ENCODE data around the gene LIN52. TPM values are rescaled to one million over a fixed set of nuclear protein-coding genes. Genes with fewer than 3 reads are reported as not detected.
A peak's percentile ranks its signal among the peaks of the same experiment; 100 is the strongest.

LIN52 gene
- total RNA-seq, 1 experiment from 2014 or later, result 10.6 TPM

GRCh38 chr14:74239848-74240793, 155.4 kb downstream of the LIN52 start:
- CTCF ChIA-PET, result interaction anchor here (0.7 to 11.1 kb wide), 7 partner anchors 10 to 54 kb away, joined by 3 to 89 read pairs (median 5); no protein-coding TSS in a partner anchor
- H3K27me3 Mint-ChIP-seq (ENCODE audit: low read depth), result peaks cover 96% of the 10 kb centered on the region
- H3K4me1 Mint-ChIP-seq, result peaks cover 32% of the 10 kb centered on the region
- POLR2A ChIA-PET, result no interaction called here
- DNase-seq (ENCODE audit: low spot score), result peak; percentile 35
- no peaks in the 10 kb centered on the region for H3K36me3 Mint-ChIP-seq
- no peaks in the 10 kb centered on the region for H3K9me3 Mint-ChIP-seq
- peak; percentile 31; the same call in 1 of the 2 replicates for TF ChIP-seq HMGXB4 (CRISPR knock-in tag; IDR thresholded peaks at IDR 0.05)
- TF ChIP-seq ZNF532 (CRISPR knock-in tag; IDR thresholded peaks at IDR 0.05; ENCODE audit: borderline replicate concordance), result no peak
- peak; percentile 24 for ATAC-seq
- H3K4me3 Mint-ChIP-seq, result peak overlapping the region; percentile 66
- H3K27ac Mint-ChIP-seq, result no peak overlapping the region

- CTCF ChIA-PET, result interaction anchor here (0.6 to 11.1 kb wide), 6 partner anchors 11 to 578 kb away, joined by 3 to 89 read pairs (median 4); no protein-coding TSS in a partner anchor
- Mint-ChIP-seq H3K27ac (no peak overlapping the region), H3K27me3 (ENCODE audit: low read depth) (peaks cover 96% of the 10 kb centered on the region), H3K4me3 (peak overlapping the region; percentile 66), H3K36me3 (no peaks in the 10 kb centered on the region), H3K9me3 (no peaks in the 10 kb centered on the region), H3K4me1 (peaks cover 36% of the 10 kb centered on the region)
- POLR2A ChIA-PET, result no interaction called here
- ATAC-seq, result peak; percentile 6
- TF ChIP-seq ZNF263 (CRISPR knock-in tag; IDR thresholded peaks at IDR 0.05; ENCODE audit: low read depth) (0 out of 2 replicates have a peak, but pooled peaks have one; percentile 14), HMGXB4 (CRISPR knock-in tag; IDR thresholded peaks at IDR 0.05) (no peak)
- DNase-seq (ENCODE audit: low spot score), result peak; percentile 45
Measured at GRCh38 chr14:74240794-74241651, 156.3 kb downstream of the LIN52 start.

- Mint-ChIP-seq H3K36me3 (no peaks in the 10 kb centered on the region), H3K9me3 (no peaks in the 10 kb centered on the region), H3K27me3 (ENCODE audit: low read depth) (peaks cover 95% of the 10 kb centered on the region), H3K27ac (no peak overlapping the region), H3K4me1 (peaks cover 42% of the 10 kb centered on the region), H3K4me3 (peak overlapping the region; percentile 66)
- ATAC-seq (no peak), DNase-seq (ENCODE audit: low spot score) (no peak)
- ChIA-PET POLR2A (no interaction called here), CTCF (interaction anchor here (1.2 to 11.1 kb wide), 3 partner anchors 10 to 53 kb away, joined by 4 to 89 read pairs (median 12); no protein-coding TSS in a partner anchor)
- TF ChIP-seq GRHL2 (CRISPR knock-in tag; IDR thresholded peaks at IDR 0.05; ENCODE audit: insufficient replicate concordance, severe bottlenecking), result no peak
- TF ChIP-seq KAT7 (CRISPR knock-in tag; IDR thresholded peaks at IDR 0.05; ENCODE audit: borderline replicate concordance), result no peak
- TF ChIP-seq FOXJ3 (CRISPR knock-in tag; IDR thresholded peaks at IDR 0.05; ENCODE audit: borderline replicate concordance), result no peak
- no peak for TF ChIP-seq ZBTB21 (CRISPR knock-in tag; IDR thresholded peaks at IDR 0.05; ENCODE audit: borderline replicate concordance)
- no peak for TF ChIP-seq NR2C2 (CRISPR knock-in tag; IDR thresholded peaks at IDR 0.05)
- no peak for TF ChIP-seq ZNF416 (CRISPR knock-in tag; IDR thresholded peaks at IDR 0.05)
- TF ChIP-seq GABPB1 (CRISPR knock-in tag; IDR thresholded peaks at IDR 0.05), result no peak
- no peak for TF ChIP-seq ARID4B (CRISPR knock-in tag; IDR thresholded peaks at IDR 0.05; ENCODE audit: borderline replicate concordance)
- no peak for TF ChIP-seq IRF1 (CRISPR knock-in tag; IDR thresholded peaks at IDR 0.05)
Measured at GRCh38 chr14:74241652-74242017, 156.9 kb downstream of the LIN52 start.
